DND-41 (cell line): Measurements from ENCODE around the gene HGFAC.

Experiments
- ATAC-seq: fragments of 200-7000 bp; cut with Tn5 transposase; 3 replicates; pipeline ENCODE4 v1.9.1; 2021; ENCODE audit warnings: low read depth; ENCODE audit not compliant: insufficient read depth
- DNase-seq: peaks from one replicate; pipeline ENCODE4 v3.0.0-alpha.2; 2020
- H2AFZ ChIP-seq: 2 replicates; pipeline ENCODE4 v1.6.0; 2012; ENCODE audit warnings: low read depth, low read length
- H3K27ac ChIP-seq: 2 replicates; pipeline ENCODE4 v1.5.1; 2012; ENCODE audit warnings: low read length, inconsistent platforms
- H3K27me3 ChIP-seq: fragments of 200-600 bp; sonication (generic); 2 replicates; pipeline ENCODE4 v1.6.0; 2012; ENCODE audit warnings: low read length, mild to moderate bottlenecking, inconsistent platforms; ENCODE audit not compliant: insufficient read depth, poor library complexity
- H3K36me3 ChIP-seq: 2 replicates; pipeline ENCODE4 v1.5.1; 2012; ENCODE audit warnings: low read length, inconsistent platforms; ENCODE audit not compliant: insufficient read depth
- H3K4me1 ChIP-seq: 2 replicates; pipeline ENCODE4 v1.5.1; 2012; ENCODE audit warnings: mild to moderate bottlenecking, low read length; ENCODE audit not compliant: insufficient read depth
- H3K4me2 ChIP-seq: 2 replicates; pipeline ENCODE4 v1.6.0; 2012; ENCODE audit warnings: mild to moderate bottlenecking, moderate library complexity, low read length, inconsistent platforms; ENCODE audit not compliant: insufficient read depth
- H3K4me3 ChIP-seq, 2 experiments: fragments of 200-600 bp in 1 of 2; shearing (Covaris generic) in 1 of 2; 2 replicates each; pipeline ENCODE4 v1.5.1; 2012 to 2016; ENCODE audit warnings: inconsistent platforms in 2 of 2, low read length in 2 of 2, mild to moderate bottlenecking in 2 of 2, low read depth in 1 of 2, moderate library complexity in 1 of 2
- H3K79me2 ChIP-seq: 2 replicates; pipeline ENCODE4 v1.6.0; 2012; ENCODE audit warnings: low read length, inconsistent platforms; ENCODE audit not compliant: insufficient read depth
- H3K9ac ChIP-seq: 2 replicates; pipeline ENCODE4 v1.6.0; 2012; ENCODE audit warnings: low read depth, mild to moderate bottlenecking, inconsistent platforms, low read length, moderate library complexity
- H3K9me3 ChIP-seq: 2 replicates; pipeline ENCODE4 v1.5.1; 2012; ENCODE audit warnings: low read length, moderate library complexity, mild to moderate bottlenecking, inconsistent platforms; ENCODE audit not compliant: insufficient read depth, severe bottlenecking
- H4K20me1 ChIP-seq: 2 replicates; pipeline ENCODE4 v1.6.0; 2012; ENCODE audit warnings: low read length; ENCODE audit not compliant: insufficient read depth
- EZH2 ChIP-seq: IDR thresholded peaks from 3 replicates; pipeline ENCODE4 v1.6.1; 2012; ENCODE audit warnings: borderline replicate concordance, low read depth, mild to moderate bottlenecking, moderate library complexity, low read length, inconsistent platforms; ENCODE audit not compliant: severe bottlenecking
- TF ChIP-seq, protein P1 (sequence below): IDR thresholded peaks from 2 replicates; pipeline ENCODE4 v1.5.1; 2012; ENCODE audit warnings: borderline replicate concordance, low read length, moderate library complexity, mild to moderate bottlenecking; ENCODE audit not compliant: poor library complexity, severe bottlenecking; ENCODE audit errors: extremely low read depth

HGFAC gene

DNA sequence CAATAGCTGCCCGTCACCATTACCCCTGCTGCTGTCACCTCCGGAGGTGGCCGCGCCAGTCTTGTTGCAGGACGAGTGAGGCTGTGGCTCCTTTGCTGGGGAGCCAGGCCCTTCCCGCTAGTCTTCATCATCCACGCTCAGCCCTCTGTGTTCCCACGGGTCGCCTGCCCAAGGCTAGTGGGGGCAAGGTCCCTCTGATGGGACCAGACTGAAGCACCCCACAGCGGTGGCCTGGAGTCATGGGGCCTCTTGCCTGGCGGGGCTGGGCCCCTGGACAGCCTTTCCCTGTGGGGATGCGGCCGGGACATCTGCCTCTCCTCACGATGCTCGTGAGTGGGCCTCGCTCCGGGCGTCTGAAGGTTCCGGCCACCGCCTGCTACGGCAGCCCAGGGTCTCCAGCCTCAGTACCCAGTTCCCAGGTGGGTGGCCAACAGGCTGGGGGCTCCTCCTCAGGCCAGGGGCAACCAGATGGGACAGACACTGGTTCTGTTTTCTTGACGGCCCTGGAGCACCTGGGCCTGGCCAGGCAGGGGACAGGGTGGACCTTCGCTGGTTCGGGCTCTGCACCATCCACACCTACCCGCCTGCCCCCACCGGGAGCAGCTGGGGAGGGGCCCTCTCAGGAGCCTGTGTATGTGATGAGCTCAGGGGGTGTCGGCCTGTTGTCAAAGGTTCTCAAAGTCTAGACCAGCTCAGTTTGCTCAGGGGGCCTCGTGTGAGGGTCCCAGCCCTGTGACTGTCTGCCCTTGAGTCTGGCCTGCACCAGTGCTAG lies 53.6 kb downstream of the HGFAC start:
- H3K4me2 ChIP-seq: no peak overlapping the region
- no peaks in the 10 kb centered on the region for H3K4me1 ChIP-seq
- no peak overlapping the region for H3K27ac ChIP-seq
- no peak overlapping the region for H2AFZ ChIP-seq
- no peak overlapping the region for H3K4me3 ChIP-seq
- ATAC-seq: peak; percentile 4; the same call in 1 of the 3 replicates
- no peaks in the 10 kb centered on the region for H3K79me2 ChIP-seq
- H3K9me3 ChIP-seq: no peaks in the 10 kb centered on the region
- no peak for DNase-seq
- H3K27me3 ChIP-seq: no peaks in the 10 kb centered on the region
- H3K9ac ChIP-seq: no peak overlapping the region
- H3K36me3 ChIP-seq: peaks cover 2% of the 10 kb centered on the region
- TF ChIP-seq, protein P1, sequence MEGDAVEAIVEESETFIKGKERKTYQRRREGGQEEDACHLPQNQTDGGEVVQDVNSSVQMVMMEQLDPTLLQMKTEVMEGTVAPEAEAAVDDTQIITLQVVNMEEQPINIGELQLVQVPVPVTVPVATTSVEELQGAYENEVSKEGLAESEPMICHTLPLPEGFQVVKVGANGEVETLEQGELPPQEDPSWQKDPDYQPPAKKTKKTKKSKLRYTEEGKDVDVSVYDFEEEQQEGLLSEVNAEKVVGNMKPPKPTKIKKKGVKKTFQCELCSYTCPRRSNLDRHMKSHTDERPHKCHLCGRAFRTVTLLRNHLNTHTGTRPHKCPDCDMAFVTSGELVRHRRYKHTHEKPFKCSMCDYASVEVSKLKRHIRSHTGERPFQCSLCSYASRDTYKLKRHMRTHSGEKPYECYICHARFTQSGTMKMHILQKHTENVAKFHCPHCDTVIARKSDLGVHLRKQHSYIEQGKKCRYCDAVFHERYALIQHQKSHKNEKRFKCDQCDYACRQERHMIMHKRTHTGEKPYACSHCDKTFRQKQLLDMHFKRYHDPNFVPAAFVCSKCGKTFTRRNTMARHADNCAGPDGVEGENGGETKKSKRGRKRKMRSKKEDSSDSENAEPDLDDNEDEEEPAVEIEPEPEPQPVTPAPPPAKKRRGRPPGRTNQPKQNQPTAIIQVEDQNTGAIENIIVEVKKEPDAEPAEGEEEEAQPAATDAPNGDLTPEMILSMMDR: no peak
- TF ChIP-seq EZH2: no peak
- peaks cover 49% of the 10 kb centered on the region for H4K20me1 ChIP-seq

DNA sequence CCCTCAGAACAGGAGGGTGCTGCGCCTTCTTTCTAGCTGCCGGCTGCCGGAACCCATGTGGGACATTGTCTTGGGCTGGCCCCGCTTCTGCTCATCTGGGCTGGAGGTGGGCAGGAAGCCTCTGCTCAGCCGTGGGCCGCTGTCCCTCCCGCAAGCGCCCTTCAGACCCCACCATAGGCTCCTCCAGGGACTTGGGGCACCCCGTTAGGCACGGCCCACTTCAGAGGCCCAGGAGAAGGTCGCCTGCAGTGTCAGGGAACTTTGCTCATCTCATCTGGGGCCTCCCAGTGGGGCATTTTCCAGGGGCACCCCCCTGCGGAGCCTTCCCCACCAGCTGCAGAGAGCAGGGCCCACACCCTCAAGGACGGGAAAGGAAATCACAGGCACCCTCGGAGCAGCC lies 54.3 kb downstream of the HGFAC start:
- no peaks in the 10 kb centered on the region for H3K9me3 ChIP-seq
- DNase-seq: no peak
- H3K4me3 ChIP-seq: no peak overlapping the region
- H4K20me1 ChIP-seq: peaks cover 56% of the 10 kb centered on the region
- H3K79me2 ChIP-seq: no peaks in the 10 kb centered on the region
- H3K27ac ChIP-seq: no peak overlapping the region
- H3K9ac ChIP-seq: no peak overlapping the region
- no peak for ATAC-seq
- no peaks in the 10 kb centered on the region for H3K4me1 ChIP-seq
- no peak overlapping the region for H3K4me2 ChIP-seq
- peaks cover 5% of the 10 kb centered on the region for H3K36me3 ChIP-seq
- TF ChIP-seq, protein P1: no peak
- no peak for TF ChIP-seq EZH2
- H3K27me3 ChIP-seq: no peaks in the 10 kb centered on the region
- no peak overlapping the region for H2AFZ ChIP-seq

DNA sequence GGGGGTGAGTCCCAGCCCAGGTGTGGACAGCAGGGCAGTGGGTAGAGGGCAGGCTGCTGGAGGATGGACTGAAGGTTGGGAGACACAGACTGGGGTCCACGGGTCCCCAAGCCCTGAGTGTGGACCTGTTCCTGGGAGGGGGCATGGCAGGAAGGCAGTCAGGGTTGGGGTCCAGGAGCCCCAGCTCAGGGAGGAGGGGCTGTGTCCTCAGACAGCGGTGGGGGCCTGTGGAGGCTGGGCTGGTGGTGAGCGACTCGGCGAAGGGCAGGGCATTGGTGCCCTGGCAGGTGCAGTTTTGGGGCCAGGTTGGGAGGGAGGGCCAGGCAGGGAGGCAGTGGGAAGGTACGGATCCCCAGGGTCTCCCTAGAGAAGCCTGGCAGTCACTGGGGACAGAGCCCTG lies 55.3 kb downstream of the HGFAC start:
- peaks cover 12% of the 10 kb centered on the region for H3K36me3 ChIP-seq
- H3K27ac ChIP-seq: no peak overlapping the region
- H3K4me3 ChIP-seq: no peak overlapping the region
- H3K9ac ChIP-seq: no peak overlapping the region
- no peak overlapping the region for H2AFZ ChIP-seq
- H3K27me3 ChIP-seq: no peaks in the 10 kb centered on the region
- H3K79me2 ChIP-seq: no peaks in the 10 kb centered on the region
- ATAC-seq (no peak), DNase-seq (no peak)
- no peaks in the 10 kb centered on the region for H3K4me1 ChIP-seq
- TF ChIP-seq, protein P1: no peak
- no peak for TF ChIP-seq EZH2
- H4K20me1 ChIP-seq: peaks cover 66% of the 10 kb centered on the region
- H3K9me3 ChIP-seq: no peaks in the 10 kb centered on the region
- H3K4me2 ChIP-seq: no peak overlapping the region
